Measurements from ENCODE around the gene DDX23.
A peak's percentile ranks its signal among the peaks of the same experiment; 100 is the strongest.

Gene DDX23

GRCh38 chr12:48795550-48796455, 56.2 kb downstream of the DDX23 start:
- peak; percentile 37 for DNase-seq (ENCODE audit: low read depth)

DNA sequence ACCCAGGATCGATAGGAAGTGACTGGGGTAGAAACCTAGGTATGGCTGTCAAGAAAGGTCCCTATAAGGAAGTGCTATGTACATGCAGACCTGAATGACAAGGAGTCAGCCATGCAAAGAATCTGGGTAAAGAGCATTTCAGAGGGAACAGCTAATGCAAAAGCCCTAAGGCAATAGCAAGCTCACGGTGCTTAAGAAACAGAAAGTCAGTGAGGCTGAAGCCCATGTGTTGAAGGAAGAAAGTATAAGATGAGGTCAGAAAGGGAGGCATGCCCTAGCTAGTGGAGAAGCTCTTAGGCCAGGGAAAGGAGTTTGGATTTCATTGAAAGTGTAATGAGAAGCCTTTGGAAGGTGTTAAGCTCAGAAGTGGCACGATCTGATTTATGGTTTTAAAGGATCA, 57.1 kb downstream of the DDX23 start:
- no peak for DNase-seq (ENCODE audit: low read depth)

GRCh38 chr12:48793696-48794095, 58.3 kb downstream of the DDX23 start:
- no peak for DNase-seq (ENCODE audit: low read depth)

GRCh38 chr12:48789858-48790326, 62.1 kb downstream of the DDX23 start:
- DNase-seq (ENCODE audit: low read depth) = no peak

GRCh38 chr12:48788854-48789775, 62.8 kb downstream of the DDX23 start, which contains the start of gene ADCY6:
ADCY6 (minus strand) TSS chr12:48789089; CDS start chr12:48783434, 5,655 bp downstream.
- no peak for DNase-seq (ENCODE audit: low read depth)

- no peak for DNase-seq (ENCODE audit: low read depth)
These were observed 63.5 kb downstream of the DDX23 start for GRCh38 chr12:48788524-48788853.

DNA sequence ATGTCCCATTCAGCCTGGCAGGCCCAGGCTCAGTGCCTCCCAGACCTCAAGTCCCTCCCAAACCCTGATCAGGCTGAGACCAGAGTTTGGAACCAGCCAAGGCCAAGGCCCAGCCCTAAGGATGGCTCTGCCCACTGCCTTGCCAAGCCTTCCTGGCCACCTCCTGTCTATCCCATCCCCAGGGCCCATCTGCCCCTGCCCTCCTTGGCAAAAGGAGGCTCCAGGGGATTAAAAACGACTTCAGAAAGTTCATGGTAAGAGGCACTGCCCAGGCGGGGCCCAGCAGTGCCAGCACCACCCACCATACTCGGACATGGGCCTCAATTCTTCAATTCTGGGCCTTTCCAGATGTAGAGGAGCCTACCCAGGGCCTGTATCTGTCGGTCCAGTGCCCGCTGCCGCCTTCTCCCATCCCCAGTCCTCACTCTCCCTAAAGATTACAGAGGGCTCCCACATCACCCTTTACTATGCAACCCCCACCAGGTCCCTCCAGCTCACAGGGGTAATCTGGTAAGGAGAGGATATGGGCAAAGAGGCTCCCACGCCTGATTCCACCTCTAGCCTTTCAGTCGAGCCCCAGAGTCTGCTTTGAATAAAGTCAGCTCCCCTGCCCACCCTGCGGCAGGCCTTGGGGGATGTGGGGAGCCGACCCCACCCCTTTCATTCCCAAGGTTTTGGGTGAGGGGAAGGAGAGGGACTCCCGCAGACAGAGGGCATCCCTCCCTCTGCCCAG, 64.0 kb downstream of the DDX23 start:
- no peak for DNase-seq (ENCODE audit: low read depth)

GRCh38 chr12:48786591-48787544, 65.1 kb downstream of the DDX23 start:
- DNase-seq (ENCODE audit: low read depth) = no peak

DNA sequence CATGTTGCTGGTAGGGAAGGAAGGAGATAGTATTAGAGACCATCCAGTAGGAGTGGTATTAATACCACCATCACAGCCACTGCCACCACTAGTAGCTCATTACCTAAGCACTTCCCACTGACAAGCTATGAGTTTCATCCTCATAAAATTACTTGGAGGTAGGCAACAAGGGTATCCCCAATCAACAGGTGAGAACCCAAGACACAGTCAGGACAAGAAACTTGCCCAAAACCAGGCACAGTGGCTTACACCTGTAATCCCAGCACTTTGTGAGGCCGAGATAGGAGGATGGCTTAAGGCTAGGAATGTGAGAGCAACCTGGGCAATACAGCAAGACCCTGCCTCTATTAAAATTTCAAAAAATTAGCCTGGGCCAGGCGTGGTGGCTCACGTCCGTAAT, 68.5 kb downstream of the DDX23 start:
- no peak for DNase-seq (ENCODE audit: low read depth)

DNA sequence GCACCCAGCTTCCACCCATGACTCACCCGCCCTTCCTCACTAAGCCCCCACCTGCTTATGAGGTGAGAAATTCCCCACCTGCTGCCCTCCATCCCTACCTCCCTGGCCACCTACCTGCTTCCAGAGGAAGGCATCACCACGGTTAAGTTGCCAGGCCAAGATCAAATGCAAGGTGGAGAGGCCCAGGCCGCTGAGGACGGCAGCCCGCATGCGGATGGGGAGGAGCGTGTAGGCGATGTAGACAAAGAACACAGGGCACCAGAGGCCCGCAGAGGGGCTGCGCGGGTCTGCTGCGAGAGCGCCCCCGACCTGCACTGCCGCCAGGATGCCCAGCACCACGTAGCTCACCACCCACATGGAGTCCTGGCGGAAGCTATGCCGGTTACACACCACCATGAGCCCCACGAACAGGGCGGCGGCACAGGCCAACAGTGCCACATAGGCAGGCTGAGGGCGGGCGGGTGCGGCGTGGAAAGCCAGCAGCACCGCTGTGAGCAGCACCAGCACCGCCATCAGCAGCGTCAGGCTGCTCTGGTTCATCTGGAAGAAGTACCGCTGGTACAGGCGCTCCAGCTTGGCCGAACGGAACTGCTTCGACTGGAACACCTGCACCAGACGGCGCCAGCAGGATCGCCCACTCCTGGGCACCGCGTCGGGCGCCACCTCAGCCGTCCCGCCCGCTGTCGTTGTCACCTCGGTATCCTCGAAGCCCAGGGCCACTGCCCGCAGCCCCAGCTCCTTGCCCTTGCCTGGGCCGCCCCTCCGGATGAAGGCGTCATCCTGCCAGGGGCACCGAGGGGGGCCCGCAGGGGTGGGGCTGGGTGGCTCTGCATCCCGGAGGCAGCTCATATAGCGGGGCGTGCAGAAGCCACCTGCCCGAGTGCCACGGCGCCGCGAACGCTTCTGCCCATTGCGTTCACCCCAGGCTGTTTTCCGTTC, 69.2 kb downstream of the DDX23 start:
- DNase-seq (ENCODE audit: low read depth) = no peak

DNA sequence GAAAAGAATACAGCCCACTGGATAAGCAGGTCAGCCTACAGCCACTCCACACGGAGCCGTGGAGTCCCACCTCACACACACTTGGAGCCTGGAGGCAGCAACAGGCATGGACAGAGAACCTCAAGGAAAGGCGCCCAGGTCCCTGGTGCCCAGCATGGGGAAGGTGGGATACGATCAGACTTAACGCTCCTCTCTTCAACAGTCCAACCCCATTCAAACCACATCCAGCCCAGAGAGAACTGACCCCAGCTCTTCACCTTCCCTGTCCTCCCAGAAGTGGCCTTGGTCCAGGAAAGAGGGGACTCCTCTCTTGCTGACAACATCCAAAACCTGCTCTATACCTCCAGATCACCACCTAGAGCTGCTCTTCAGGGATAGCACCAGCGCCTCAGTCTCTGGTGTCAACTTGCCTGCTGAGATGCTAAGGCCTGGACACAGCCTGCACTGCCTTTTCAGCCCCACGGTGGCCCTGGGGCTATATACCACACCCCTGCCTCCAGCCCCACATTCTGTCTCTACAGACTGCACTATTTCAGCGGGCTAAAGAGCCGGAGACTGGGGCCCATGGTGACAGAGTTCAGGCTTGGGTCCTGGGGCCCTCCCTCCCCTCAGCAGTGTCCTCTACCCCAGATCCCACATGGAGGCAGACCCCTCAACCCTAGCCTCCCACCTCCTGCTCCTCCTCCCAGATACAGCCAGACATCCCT, 70.1 kb downstream of the DDX23 start:
- no peak for DNase-seq (ENCODE audit: low read depth)

DNA sequence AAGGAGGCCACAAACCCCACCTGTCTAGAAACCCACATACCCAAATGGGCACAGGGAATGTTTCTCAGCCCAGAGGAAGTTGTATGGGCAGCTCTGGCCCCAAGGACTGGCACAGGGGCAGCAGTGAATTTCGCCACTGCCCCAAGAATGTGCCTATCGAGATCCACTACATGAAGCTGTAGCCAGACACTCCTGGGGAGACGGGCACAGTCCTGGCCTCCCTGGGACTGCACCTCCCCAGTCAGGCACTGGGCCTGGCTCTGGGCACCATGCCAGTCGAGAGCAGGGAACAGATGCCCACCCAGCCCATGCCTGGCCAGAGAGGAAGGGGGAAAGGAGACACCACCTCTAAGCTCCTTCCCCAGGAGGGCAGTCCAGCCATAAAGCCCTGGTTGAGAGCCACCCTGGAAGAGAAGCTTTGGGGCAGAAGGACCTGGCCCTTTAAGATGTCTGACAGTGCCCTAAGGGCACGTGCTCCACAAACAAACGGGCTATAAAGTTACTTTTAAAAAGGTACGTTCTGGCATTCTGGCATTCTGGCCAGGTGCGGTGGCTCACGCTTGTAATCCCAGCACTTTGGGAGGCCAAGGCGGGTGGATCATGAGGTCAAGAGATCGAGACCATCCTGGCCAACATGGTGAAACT, 71.5 kb downstream of the DDX23 start:
- DNase-seq (ENCODE audit: low read depth) = no peak

GRCh38 chr12:48779869-48780268, 72.1 kb downstream of the DDX23 start:
- DNase-seq (ENCODE audit: low read depth) = no peak

Data from activated T-cell treated with anti-CD3 and anti-CD28 coated beads for 1 hour (primary cell).